K562 (cell line): ENCODE measurements around the gene HCN4.

Source experiments
- CBFB ChIP-seq: sonication (generic); formaldehyde crosslinking; IDR thresholded peaks from 2 replicates; pipeline ENCODE4 v1.4.0; 2020; ENCODE audit warnings: mild to moderate bottlenecking, missing genetic modification reagents
- CHD1 ChIP-seq: fragments of 200-600 bp; sonication (generic); IDR thresholded peaks from one replicate; pipeline ENCODE4 v1.6.1; 2012; ENCODE audit warnings: mild to moderate bottlenecking, moderate library complexity, low read length, inconsistent platforms
- KAT8 ChIP-seq: fragments of 450-650 bp; IDR thresholded peaks from 2 replicates; pipeline ENCODE4 v1.6.1; 2016; ENCODE audit warnings: low read depth, mild to moderate bottlenecking
- PRPF4 ChIP-seq: fragments of 200-400 bp; formaldehyde crosslinking; IDR thresholded peaks from one replicate; pipeline ENCODE4 v1.6.1; 2017; ENCODE audit warnings: low read length, low read depth, mild to moderate bottlenecking; ENCODE audit not compliant: insufficient read depth, poor library complexity, severe bottlenecking
- TEAD4 ChIP-seq, 2 experiments: sonication (generic) in 1 of 2; formaldehyde crosslinking in 1 of 2; IDR thresholded peaks; 2 replicates each; pipeline versions ENCODE4 v1.6.1 to v1.8.0; 2012 to 2022; ENCODE audit warnings: borderline replicate concordance in 1 of 2, inconsistent platforms in 1 of 2, low read length in 1 of 2, mild to moderate bottlenecking in 1 of 2, missing genetic modification reagents in 1 of 2
- TF ChIP-seq, protein P1 (sequence below), 3 experiments: IDR thresholded peaks in 2 of 3; conservative IDR thresholded peaks in 1 of 3; 2 replicates each; pipeline ENCODE4 v1.5.1; 2011 to 2012; ENCODE audit warnings: low read length in 3 of 3, mild to moderate bottlenecking in 3 of 3, control low read depth in 2 of 3, improper control_type of control experiment in 1 of 3, inconsistent platforms in 1 of 3, low read depth in 1 of 3, mixed read lengths in 1 of 3, moderate library complexity in 1 of 3; ENCODE audit not compliant: insufficient read depth in 2 of 3

DNA sequence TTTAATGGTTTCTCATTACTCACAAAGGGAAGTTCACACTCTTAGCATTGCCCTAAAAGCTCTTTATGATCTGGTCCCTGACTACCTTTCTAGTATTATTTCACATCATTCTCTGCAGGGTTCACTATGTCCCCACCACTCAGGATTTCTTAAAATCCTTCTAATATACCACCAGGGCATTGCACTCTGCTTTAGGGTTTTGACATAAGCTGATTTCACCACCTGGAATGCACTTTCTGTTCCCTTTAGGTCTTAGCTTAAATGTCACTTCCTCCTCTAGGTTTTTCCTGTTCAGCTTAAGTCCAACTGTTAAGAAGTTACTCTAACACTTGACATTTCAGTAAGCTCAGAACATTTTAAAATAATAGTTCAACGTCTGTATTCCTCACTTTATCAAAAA, 81.7 kb downstream of the HCN4 start:
- no peak for TF ChIP-seq CHD1
- no peak for TF ChIP-seq PRPF4
- TF ChIP-seq, protein P1, sequence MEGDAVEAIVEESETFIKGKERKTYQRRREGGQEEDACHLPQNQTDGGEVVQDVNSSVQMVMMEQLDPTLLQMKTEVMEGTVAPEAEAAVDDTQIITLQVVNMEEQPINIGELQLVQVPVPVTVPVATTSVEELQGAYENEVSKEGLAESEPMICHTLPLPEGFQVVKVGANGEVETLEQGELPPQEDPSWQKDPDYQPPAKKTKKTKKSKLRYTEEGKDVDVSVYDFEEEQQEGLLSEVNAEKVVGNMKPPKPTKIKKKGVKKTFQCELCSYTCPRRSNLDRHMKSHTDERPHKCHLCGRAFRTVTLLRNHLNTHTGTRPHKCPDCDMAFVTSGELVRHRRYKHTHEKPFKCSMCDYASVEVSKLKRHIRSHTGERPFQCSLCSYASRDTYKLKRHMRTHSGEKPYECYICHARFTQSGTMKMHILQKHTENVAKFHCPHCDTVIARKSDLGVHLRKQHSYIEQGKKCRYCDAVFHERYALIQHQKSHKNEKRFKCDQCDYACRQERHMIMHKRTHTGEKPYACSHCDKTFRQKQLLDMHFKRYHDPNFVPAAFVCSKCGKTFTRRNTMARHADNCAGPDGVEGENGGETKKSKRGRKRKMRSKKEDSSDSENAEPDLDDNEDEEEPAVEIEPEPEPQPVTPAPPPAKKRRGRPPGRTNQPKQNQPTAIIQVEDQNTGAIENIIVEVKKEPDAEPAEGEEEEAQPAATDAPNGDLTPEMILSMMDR (IDR thresholded peaks at IDR 0.05 in 2 of 3, conservative IDR thresholded peaks at IDR 0.05 in 1 of 3; ENCODE audit: insufficient read depth in 2 of 3, low read depth in 1 of 3, low read length in 3 of 3): no peak
- no peak for TF ChIP-seq CBFB (CRISPR knock-in tag)
- no peak for TF ChIP-seq KAT8
- no peak for TF ChIP-seq TEAD4 (IDR thresholded peaks at IDR 0.05; ENCODE audit: low read length)
- no peak for TF ChIP-seq TEAD4 (CRISPR knock-in tag; IDR thresholded peaks at IDR 0.05; ENCODE audit: borderline replicate concordance)
